Neural progenitor cell (in vitro differentiated cells): ENCODE measurements around the gene CXorf65.

Source experiments
- EZH2phosphoT487 ChIP-seq: fragments of 200-600 bp; sonication (generic); IDR thresholded peaks from 2 replicates; pipeline ENCODE4 v1.6.1; 2017; ENCODE audit warnings: antibody characterized with exemption
- TF ChIP-seq, protein P1 (sequence below): fragments of 200-600 bp; sonication (generic); IDR thresholded peaks from 2 replicates; pipeline ENCODE4 v1.5.1; 2017; ENCODE audit warnings: antibody characterized with exemption, mild to moderate bottlenecking

DNA sequence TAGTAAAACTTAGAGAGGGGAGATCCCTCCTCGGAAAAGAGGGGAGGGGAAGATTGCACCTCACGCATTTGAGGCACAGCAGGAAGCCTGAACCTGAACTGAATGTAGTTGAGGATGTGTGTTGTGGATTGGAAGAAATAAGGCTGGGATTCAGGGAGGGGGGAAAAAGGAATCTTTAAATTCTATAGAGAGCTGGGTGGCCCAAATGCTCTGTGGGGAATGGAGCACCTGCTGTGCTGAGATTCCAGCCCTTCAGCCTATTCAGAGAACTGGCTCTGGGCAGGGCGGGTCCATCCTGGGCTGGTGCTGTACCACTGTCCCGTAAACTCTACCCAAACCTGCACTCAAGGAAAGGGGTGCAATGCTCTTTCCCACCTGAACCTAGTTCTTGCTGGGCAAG lies 6.8 kb downstream of the CXorf65 start:
- TF ChIP-seq, protein P1, sequence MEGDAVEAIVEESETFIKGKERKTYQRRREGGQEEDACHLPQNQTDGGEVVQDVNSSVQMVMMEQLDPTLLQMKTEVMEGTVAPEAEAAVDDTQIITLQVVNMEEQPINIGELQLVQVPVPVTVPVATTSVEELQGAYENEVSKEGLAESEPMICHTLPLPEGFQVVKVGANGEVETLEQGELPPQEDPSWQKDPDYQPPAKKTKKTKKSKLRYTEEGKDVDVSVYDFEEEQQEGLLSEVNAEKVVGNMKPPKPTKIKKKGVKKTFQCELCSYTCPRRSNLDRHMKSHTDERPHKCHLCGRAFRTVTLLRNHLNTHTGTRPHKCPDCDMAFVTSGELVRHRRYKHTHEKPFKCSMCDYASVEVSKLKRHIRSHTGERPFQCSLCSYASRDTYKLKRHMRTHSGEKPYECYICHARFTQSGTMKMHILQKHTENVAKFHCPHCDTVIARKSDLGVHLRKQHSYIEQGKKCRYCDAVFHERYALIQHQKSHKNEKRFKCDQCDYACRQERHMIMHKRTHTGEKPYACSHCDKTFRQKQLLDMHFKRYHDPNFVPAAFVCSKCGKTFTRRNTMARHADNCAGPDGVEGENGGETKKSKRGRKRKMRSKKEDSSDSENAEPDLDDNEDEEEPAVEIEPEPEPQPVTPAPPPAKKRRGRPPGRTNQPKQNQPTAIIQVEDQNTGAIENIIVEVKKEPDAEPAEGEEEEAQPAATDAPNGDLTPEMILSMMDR = no peak
- TF ChIP-seq EZH2phosphoT487 = no peak
